Nephron progenitor cell (in vitro differentiated cells): ENCODE data around the gene CLCN5.

Experiments used
- DNase-seq: peaks from one replicate; pipeline ENCODE4 v3.0.0; 2021
- H3K27ac Mint-ChIP-seq: 2 replicates; pipeline ENCODE4 v1.8.0; 2021; ENCODE audit warnings: mild to moderate bottlenecking, moderate library complexity, mixed read lengths
- H3K27me3 Mint-ChIP-seq: 2 replicates; pipeline ENCODE4 v1.8.0; 2021; ENCODE audit warnings: mild to moderate bottlenecking, low read depth, mixed read lengths; ENCODE audit not compliant: poor library complexity
- H3K36me3 Mint-ChIP-seq: 2 replicates; pipeline ENCODE4 v1.8.0; 2021; ENCODE audit warnings: low read depth, mixed read lengths
- H3K4me1 Mint-ChIP-seq: 2 replicates; pipeline ENCODE4 v1.8.0; 2021; ENCODE audit warnings: mixed read lengths
- H3K4me3 Mint-ChIP-seq: 2 replicates; pipeline ENCODE4 v1.8.0; 2021; ENCODE audit warnings: mild to moderate bottlenecking, moderate library complexity, mixed read lengths
- H3K9me3 Mint-ChIP-seq: 2 replicates; pipeline ENCODE4 v1.8.0; 2021; ENCODE audit warnings: mild to moderate bottlenecking, moderate library complexity, mixed read lengths
- CTCF ChIP-seq: fragments of 200-600 bp; sonication (generic); IDR thresholded peaks from 2 replicates; pipeline ENCODE4 v1.5.0; 2021; ENCODE audit warnings: antibody characterized with exemption

The CLCN5 gene

GRCh38 chrX:49992853-49993252 is 70.5 kb downstream of the CLCN5 start:
- peaks cover 41% of the 10 kb centered on the region for H3K9me3 Mint-ChIP-seq
- TF ChIP-seq CTCF: no peak
- no peaks in the 10 kb centered on the region for H3K36me3 Mint-ChIP-seq
- H3K4me3 Mint-ChIP-seq: no peak overlapping the region
- no peak for DNase-seq
- H3K4me1 Mint-ChIP-seq: peaks cover 12% of the 10 kb centered on the region
- H3K27ac Mint-ChIP-seq: no peak overlapping the region
- H3K27me3 Mint-ChIP-seq: no peaks in the 10 kb centered on the region

DNA sequence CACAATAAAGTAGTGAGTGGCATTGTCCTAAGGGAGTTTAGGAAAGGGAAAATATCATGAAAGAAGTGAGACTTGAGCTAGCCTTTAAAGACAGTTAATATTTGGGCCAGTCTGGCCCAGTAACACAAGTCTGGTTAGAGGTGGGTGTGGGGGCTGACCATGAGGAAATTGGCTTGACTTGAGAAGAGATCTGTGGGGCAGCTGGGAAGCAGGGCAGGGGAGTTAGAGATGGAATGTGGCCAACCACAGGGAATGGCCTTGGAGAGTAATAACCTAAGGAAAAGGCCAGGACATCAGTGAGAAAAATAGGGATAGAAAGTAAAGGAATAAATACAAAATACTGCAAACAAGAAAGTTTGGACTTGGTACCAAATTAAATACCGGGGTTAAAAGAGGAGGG is 71.3 kb downstream of the CLCN5 start:
- H3K4me1 Mint-ChIP-seq: peaks cover 8% of the 10 kb centered on the region
- H3K9me3 Mint-ChIP-seq: peaks cover 38% of the 10 kb centered on the region
- H3K4me3 Mint-ChIP-seq: no peak overlapping the region
- no peaks in the 10 kb centered on the region for H3K27me3 Mint-ChIP-seq
- H3K36me3 Mint-ChIP-seq: no peaks in the 10 kb centered on the region
- no peak overlapping the region for H3K27ac Mint-ChIP-seq
- no peak for TF ChIP-seq CTCF
- no peak for DNase-seq

- peaks cover 13% of the 10 kb centered on the region for H3K4me1 Mint-ChIP-seq
- H3K9me3 Mint-ChIP-seq: peaks cover 42% of the 10 kb centered on the region
- no peaks in the 10 kb centered on the region for H3K36me3 Mint-ChIP-seq
- H3K27me3 Mint-ChIP-seq: no peaks in the 10 kb centered on the region
- TF ChIP-seq CTCF: no peak
- H3K4me3 Mint-ChIP-seq: no peak overlapping the region
- no peak overlapping the region for H3K27ac Mint-ChIP-seq
- no peak for DNase-seq
Measured at GRCh38 chrX:49995107-49995731, 72.8 kb downstream of the CLCN5 start.

- no peak overlapping the region for H3K4me3 Mint-ChIP-seq
- H3K27me3 Mint-ChIP-seq: no peaks in the 10 kb centered on the region
- peaks cover 13% of the 10 kb centered on the region for H3K4me1 Mint-ChIP-seq
- no peak for TF ChIP-seq CTCF
- DNase-seq: no peak
- H3K27ac Mint-ChIP-seq: no peak overlapping the region
- H3K9me3 Mint-ChIP-seq: peaks cover 40% of the 10 kb centered on the region
- no peaks in the 10 kb centered on the region for H3K36me3 Mint-ChIP-seq
Measured at GRCh38 chrX:49995795-49996455, 73.5 kb downstream of the CLCN5 start.

GRCh38 chrX:49996474-49996873 is 74.1 kb downstream of the CLCN5 start:
- peaks cover 13% of the 10 kb centered on the region for H3K4me1 Mint-ChIP-seq
- DNase-seq: no peak
- TF ChIP-seq CTCF: no peak
- H3K4me3 Mint-ChIP-seq: no peak overlapping the region
- peaks cover 38% of the 10 kb centered on the region for H3K9me3 Mint-ChIP-seq
- H3K27ac Mint-ChIP-seq: no peak overlapping the region
- H3K27me3 Mint-ChIP-seq: no peaks in the 10 kb centered on the region
- no peaks in the 10 kb centered on the region for H3K36me3 Mint-ChIP-seq

DNA sequence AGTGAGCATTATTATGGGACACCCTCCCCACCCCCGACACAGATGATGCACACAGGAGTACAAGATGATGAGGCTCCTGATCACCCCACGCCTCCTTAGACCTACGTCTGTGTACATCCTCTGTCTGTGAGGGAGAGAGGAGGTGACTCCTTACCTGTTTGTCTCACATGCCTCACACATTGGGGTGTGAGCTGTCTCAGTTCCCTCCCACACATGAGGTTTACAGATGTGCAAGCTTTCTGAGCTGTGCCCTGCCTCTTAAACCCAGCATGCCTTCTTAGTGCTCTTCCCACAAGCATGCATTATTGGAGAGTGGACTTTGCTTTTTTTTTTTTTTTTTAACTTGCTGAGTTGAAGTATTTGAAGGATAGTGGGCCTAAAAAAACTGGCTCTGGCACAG is 76.7 kb downstream of the CLCN5 start:
- no peak overlapping the region for H3K27ac Mint-ChIP-seq
- no peaks in the 10 kb centered on the region for H3K36me3 Mint-ChIP-seq
- TF ChIP-seq CTCF: no peak
- H3K4me3 Mint-ChIP-seq: no peak overlapping the region
- peaks cover 45% of the 10 kb centered on the region for H3K9me3 Mint-ChIP-seq
- DNase-seq: no peak
- peaks cover 2% of the 10 kb centered on the region for H3K27me3 Mint-ChIP-seq
- peaks cover 8% of the 10 kb centered on the region for H3K4me1 Mint-ChIP-seq
